DMS53 treated with DMSO at 0.1 percent for 48 hours (cell line): ENCODE results near the gene SLC12A5.

Experiments used
- DNase-seq: peaks from one replicate; lab custom pipeline; 2025; ENCODE audit not compliant: unreplicated experiment; lab: John Stamatoyannopoulos, UW

The SLC12A5 gene

GRCh38 chr20:46051556-46052308, 22.7 kb downstream of the SLC12A5 start:
- DNase-seq, result no peak

GRCh38 chr20:46053416-46053815, 24.4 kb downstream of the SLC12A5 start:
- DNase-seq, result no peak

- DNase-seq, result no peak
Measured at GRCh38 chr20:46054606-46055005, 25.6 kb downstream of the SLC12A5 start.

GRCh38 chr20:46055269-46055668, 26.3 kb downstream of the SLC12A5 start:
- DNase-seq, result no peak

DNA sequence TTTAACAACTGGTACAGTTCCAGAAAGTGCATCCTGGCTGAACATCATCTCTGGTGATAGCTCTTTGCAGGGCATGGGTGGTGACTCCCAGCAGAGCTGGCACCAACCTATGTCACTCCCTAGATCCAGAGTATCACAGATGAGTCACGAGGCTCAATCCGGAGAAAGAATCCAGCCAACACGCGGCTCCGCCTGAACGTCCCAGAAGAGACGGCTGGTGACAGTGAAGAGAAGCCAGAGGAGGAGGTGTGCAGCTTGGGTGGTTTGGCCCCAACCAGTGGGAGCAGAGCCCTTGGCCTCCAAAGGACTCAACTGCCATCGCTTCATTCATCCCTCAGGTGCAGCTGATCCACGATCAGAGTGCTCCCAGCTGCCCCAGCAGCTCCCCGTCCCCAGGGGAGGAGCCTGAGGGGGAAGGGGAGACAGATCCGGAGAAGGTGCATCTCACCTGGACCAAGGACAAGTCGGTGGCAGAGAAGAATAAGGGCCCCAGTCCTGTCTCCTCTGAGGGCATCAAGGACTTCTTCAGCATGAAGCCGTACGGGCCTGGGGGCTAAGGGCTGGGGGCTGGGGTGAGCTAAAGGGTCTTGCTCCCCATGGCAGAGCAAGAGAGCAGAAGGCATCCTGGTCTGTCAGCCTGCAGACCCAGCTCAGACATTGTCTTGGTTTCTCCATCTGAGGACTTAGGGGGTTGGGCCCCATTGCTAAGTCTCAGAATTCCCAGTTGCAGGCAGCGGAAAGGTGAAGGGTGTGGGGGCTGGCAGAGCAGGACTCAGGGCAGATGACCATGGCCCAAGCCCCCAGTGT, 27.2 kb downstream of the SLC12A5 start:
- no peak for DNase-seq

DNA sequence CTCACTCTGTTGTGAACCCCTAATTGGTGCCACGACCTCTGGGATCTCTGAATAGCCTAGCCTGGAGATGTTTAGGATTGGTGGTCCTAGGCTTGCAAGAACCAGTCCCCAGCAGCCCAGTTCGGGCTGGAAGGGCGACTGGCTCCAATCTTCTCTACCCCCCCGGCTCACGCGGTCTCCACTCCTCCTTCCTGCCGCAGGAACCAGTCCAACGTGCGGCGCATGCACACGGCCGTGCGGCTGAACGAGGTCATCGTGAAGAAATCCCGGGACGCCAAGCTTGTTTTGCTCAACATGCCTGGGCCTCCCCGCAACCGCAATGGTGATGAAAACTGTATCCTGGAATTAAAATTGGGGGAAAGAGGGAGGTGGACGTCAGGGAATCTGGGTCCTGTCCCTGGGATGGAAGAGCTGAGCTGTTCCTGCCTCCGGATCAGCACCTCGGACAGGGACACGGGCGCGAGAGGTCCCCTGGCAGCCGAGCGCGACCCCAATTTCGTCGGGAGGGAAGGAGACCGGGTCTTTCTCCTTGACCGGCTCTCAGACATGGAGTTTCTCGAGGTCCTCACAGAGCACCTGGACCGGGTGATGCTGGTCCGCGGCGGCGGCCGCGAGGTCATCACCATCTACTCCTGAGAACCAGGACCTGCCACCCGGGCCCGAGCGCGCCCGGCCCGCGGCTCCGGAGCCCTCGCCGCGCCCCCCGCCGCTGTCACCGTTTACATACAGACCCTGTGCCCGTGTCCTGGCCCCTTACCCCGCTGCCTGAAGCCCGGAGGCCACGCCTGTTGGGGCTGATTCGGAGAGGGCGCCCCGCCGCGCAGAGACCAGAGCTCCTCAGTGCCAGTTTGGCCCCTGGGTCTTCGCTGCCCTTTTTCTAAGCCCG, 28.2 kb downstream of the SLC12A5 start:
- no peak for DNase-seq

DNA sequence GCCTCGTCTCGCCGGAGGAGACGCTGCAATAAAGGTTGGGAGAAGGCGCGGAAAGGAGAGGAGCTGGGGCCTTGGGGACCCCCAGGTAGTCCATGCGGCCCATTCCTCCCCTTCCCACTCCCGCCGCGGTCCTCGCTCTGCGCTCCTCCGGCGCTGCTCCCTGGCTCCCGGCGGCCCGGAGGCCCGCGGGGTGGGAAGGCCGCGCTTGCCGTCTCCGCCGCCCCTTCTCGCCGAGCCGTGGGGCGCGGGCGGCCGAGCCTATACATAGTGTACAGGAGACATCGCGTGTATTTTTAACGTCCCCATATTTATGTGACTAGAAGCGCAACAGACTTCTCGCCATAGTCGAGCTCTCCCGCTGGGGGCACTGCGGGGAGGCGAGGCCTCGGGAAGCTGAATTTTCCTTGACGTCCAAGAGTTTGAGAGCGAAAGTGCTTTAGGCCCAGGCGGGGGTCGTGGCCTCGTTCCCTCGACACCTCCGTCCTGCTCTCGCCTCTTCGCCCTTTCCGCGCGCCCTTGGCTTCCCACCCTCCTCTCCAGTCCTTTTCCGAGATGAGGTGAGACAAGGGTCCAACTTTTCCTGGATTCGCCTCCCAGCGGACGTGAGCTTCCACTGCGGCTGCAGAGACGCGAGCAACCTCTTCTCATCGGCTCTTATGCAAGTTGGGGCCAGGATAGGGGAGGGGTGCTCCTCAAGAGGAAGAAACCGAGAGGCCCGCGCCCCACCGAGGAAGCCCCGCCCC, 29.0 kb downstream of the SLC12A5 start:
- DNase-seq, result no peak

DNA sequence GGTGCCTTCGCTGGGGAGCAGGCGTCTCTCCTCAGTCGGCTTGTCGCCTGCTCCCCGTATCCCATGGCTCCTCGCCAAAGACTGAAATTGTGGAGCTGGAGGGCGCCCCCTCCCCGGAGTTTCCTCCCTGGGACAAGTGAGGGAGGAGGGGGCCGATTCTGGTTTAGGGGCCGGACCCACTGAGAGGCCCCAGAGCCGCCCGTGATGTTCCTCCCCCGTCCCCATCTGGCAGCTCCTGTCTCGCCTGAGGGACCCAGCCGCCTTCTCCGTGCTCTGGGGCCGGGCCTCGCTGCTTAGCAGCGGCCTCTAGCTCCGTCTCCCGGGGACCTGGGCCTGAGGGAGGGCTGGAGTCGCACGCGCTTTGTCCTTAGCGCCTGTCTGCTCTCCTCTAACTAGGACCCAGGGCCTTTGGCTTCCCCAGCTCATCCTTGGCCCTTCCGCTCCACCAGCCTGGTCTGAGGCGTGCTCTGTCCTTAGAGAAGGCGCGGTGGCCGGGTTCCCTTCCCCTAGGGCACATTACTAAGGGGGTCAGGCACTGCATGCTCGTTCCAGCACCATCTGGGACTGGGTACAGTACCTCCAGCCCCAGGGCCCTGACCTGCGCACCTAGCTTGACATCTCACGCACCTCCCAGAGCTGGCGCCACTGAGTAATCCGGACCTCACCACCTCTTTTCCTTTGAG, 29.7 kb downstream of the SLC12A5 start:
- no peak for DNase-seq

- no peak for DNase-seq
Measured at GRCh38 chr20:46060301-46060881, 31.4 kb downstream of the SLC12A5 start.

DNA sequence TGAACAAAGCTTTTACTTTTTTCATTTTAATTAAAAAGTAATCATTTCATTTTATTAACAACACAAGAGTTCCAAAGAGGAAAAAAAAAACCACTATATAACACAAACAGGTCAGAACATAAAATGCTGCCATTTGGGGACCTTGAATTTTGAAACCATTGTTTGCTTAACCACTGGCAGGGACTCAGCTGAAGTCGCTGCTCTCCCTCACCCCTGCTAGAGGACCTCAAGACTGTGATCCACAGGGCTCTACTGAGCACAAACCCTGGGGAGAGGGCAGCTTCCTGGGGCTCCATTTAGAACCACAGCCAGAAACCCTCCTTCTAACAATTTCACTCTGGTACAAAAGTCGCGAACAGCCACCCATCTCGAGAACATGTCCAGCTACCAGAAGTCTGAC, 32.0 kb downstream of the SLC12A5 start:
- no peak for DNase-seq

DNA sequence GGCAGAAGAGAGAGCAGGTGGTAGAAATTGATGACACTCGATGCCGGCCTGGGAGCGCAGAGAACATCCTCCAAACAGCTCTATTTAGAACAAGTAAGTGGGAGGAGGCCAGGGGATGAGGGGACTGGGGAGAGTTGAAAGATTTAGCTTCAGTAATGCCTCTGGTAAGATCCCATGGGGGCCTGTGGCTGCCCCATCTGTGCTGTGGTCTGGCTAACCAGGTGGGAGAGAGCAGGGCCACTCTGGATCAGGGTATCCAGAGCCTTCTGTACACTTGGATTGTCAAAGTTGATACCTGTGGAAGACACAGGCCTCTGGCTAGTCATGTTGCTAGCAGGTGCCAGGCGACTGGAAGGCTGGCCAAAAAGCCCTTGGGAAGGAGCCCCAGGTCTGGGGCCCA, 33.1 kb downstream of the SLC12A5 start:
- no peak for DNase-seq

DNA sequence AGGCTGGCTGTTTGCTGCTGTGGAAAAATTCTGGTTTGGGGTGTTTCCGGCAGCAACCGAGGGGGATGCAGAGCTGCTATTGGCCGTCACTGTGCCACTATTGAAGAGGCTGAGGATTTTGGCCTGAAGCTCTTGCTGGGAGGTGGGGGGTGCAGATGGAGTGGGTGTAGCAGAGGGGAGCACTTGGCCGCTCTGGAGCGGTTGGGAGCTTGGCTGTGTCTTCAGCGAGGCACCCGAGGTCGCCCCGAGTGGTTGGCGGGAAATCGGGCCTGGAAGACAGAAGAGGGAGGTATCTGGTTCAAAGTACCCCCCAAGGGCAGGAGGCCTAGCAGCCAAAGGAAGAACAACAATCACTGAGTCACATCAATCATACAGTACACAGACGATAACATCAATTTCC, 33.6 kb downstream of the SLC12A5 start:
- DNase-seq, result no peak

DNA sequence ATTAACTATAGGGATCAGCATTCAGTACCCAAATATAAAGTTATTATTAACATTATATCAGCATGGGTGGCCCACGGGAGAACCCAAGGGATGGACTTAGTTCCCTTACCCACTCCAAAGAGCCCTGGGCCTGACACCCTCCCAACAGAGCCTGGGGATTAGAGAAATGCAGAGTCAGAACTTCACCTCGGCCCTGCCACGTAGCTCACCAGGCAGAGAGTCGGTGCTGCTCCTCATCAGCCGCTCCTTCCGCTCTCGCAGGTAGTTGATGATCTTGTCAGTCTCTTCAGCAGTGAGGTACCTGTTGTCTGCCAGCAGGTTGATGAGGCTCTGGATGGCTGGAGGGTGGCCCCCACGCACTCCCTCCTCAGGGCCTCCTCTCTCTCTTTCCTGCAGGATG, 34.1 kb downstream of the SLC12A5 start:
- DNase-seq, result no peak

- DNase-seq, result no peak
Measured at GRCh38 chr20:46063652-46064054, 34.6 kb downstream of the SLC12A5 start.

GRCh38 chr20:46065006-46065405, 36.0 kb downstream of the SLC12A5 start:
- DNase-seq, result no peak

GRCh38 chr20:46065691-46066090, 36.7 kb downstream of the SLC12A5 start:
- no peak for DNase-seq

GRCh38 chr20:46070215-46070900, 41.3 kb downstream of the SLC12A5 start:
- no peak for DNase-seq

GRCh38 chr20:46071573-46071972, 42.6 kb downstream of the SLC12A5 start:
- DNase-seq, result no peak

- DNase-seq, result no peak
Measured at GRCh38 chr20:46073024-46073423, 44.0 kb downstream of the SLC12A5 start.
